Activated CD8-positive, alpha-beta memory T cell treated with anti-CD3 and anti-CD28 coated beads for 24 hours (primary cell): ENCODE results near the gene CEMIP2.
"Not testable (repeated sequence)": the region's sequence is repeated elsewhere in the genome, so short reads cannot be mapped to it uniquely, and the experiment has no call there.

Experiments used
- DNase-seq: peaks from one replicate; pipeline ENCODE4 v3.0.0-alpha.2; 2020

CEMIP2 gene

GRCh38 chr9:71675105-71675856, 93.0 kb downstream of the CEMIP2 start:
- no peak for DNase-seq

GRCh38 chr9:71672573-71672972, 95.7 kb downstream of the CEMIP2 start:
- no peak for DNase-seq

GRCh38 chr9:71671289-71671688, 97.0 kb downstream of the CEMIP2 start:
- DNase-seq: no peak

- no peak for DNase-seq
These were observed 98.2 kb downstream of the CEMIP2 start for GRCh38 chr9:71670121-71670520.

GRCh38 chr9:71669284-71669995, 98.9 kb downstream of the CEMIP2 start:
- DNase-seq: no peak

- no peak for DNase-seq
These were observed 99.6 kb downstream of the CEMIP2 start for GRCh38 chr9:71668717-71669116.

- DNase-seq: no peak
These were observed 103.1 kb downstream of the CEMIP2 start for GRCh38 chr9:71665247-71665646.

- no peak for DNase-seq
These were observed 103.7 kb downstream of the CEMIP2 start for GRCh38 chr9:71664566-71664965.

- no peak for DNase-seq
These were observed 104.3 kb downstream of the CEMIP2 start for GRCh38 chr9:71663931-71664459.

GRCh38 chr9:71663216-71663615, 105.1 kb downstream of the CEMIP2 start:
- no peak for DNase-seq

GRCh38 chr9:71662082-71662481, 106.2 kb downstream of the CEMIP2 start:
- no peak for DNase-seq

GRCh38 chr9:71657276-71657675, 111.0 kb downstream of the CEMIP2 start:
- DNase-seq: not testable (repeated sequence)

- no peak for DNase-seq
These were observed 111.8 kb downstream of the CEMIP2 start for GRCh38 chr9:71656496-71656895.

- no peak for DNase-seq
These were observed 112.5 kb downstream of the CEMIP2 start for GRCh38 chr9:71655778-71656177.

- no peak for DNase-seq
These were observed 113.2 kb downstream of the CEMIP2 start for GRCh38 chr9:71655141-71655540.

GRCh38 chr9:71652480-71652879, 115.8 kb downstream of the CEMIP2 start:
- no peak for DNase-seq

- no peak for DNase-seq
These were observed 119.9 kb downstream of the CEMIP2 start for GRCh38 chr9:71648453-71648852.

- no peak for DNase-seq
These were observed 121.2 kb downstream of the CEMIP2 start for GRCh38 chr9:71647094-71647591.

- no peak for DNase-seq
These were observed 122.2 kb downstream of the CEMIP2 start for GRCh38 chr9:71646131-71646530.

GRCh38 chr9:71644819-71645362, 123.4 kb downstream of the CEMIP2 start:
- DNase-seq: no peak

GRCh38 chr9:71643330-71643729, 125.0 kb downstream of the CEMIP2 start:
- no peak for DNase-seq

- DNase-seq: no peak
These were observed 126.3 kb downstream of the CEMIP2 start for GRCh38 chr9:71642056-71642455.

- DNase-seq: no peak
These were observed 129.7 kb downstream of the CEMIP2 start for GRCh38 chr9:71638627-71639026.

- no peak for DNase-seq
These were observed 130.4 kb downstream of the CEMIP2 start for GRCh38 chr9:71637926-71638325.
